Skeletal muscle cell (primary cell): ENCODE measurements around the gene BCDIN3D.
"Not testable (repeated sequence)": the region's sequence is repeated elsewhere in the genome, so short reads cannot be mapped to it uniquely, and the experiment has no call there.

Experiments used
- DNase-seq: peaks from one replicate; pipeline ENCODE4 v3.0.0-alpha.2; 2010; ENCODE audit warnings: low read depth
- H3K4me3 ChIP-seq: 2 replicates; pipeline ENCODE4 v1.5.1; 2011; ENCODE audit warnings: low read depth, mild to moderate bottlenecking, control low read depth, low read length, moderate library complexity

The BCDIN3D gene

DNA sequence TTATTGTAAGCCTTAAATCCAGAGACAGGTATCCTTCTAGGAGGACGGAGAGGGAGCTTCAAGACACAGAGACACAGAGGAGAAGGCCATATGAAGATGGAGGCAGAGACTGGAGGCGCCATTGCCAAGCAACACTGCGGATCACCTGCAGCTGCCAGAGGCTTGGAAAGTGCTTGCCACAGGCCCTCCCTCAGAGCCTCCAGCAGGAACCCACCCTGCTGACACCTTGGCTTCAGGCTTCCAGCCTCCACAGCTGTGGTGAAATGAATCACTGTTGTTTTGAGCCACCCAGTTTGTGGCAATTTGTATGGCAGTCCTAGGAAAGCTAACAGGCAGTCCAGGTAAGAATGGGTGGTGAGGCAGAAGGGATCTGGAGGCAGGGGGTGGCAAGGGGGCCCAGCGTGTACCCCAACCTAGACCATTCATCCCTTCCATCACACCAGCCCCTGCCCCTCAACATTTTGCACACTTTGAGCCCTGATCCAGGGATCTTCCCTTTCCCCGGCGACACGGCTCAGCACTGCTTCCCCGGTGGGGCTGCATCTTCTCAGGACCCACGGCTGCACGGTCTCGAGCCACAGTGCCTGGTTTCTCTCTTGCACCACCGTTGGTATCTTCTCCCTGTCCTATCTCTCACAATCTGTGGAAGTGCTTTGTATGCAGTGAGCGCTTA lies 22.3 kb upstream of the BCDIN3D start:
- H3K4me3 ChIP-seq: no peak overlapping the region
- DNase-seq: no peak

DNA sequence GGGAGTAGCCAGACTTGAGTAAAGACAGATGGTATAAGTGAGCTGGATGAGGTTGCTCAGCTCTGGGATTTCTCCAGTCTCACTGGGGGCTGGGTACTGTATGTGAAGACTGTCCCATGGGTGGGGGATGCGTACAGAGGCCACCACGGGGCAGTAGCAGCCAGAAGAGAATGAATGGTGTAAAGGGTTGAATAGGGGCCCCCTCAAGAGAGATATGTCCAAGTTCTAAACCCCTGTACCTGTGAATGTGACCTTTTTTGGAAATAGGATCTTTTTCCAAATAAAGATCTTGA lies 21.8 kb upstream of the BCDIN3D start:
- H3K4me3 ChIP-seq: no peak overlapping the region
- no peak for DNase-seq

DNA sequence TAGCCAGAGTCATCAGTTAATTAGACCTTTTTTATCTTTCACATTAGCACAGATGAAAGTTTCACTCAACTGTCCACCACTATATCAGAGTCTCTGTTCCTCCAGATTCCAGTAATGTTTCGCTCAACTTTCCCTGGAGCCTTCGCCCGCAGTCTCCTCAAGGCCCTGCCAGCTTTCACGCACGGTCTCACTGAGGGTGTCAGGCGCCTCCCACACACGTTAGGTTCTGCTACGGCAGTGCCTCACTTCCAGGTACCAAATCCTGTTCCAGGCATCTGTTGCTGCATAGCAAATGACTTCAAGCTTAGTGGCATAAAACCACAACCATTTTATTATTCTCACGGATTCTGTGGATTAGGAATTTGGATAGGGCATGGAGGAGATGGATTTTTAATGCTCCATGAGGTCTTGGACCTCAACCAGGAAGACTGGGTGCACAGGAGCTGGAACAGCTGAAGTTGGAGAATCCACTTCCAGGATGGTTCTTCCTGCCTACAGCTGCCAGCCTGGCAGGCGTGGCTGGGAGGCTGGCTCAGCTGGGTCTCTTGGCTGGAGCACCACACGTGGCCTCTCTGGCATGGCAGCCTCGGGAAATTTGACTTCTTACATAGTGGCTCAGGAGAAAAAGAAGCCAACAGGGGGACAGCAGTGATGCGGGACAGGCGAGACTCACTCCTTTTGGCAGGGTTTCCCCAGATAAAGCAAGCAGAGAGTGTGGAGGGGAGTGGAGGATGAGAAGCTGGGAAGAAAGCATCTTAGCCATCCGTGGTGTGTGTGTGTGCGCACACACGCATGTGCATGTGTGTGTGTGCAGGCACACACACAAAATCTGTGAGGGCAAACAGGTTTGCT lies 21.3 kb upstream of the BCDIN3D start:
- no peak overlapping the region for H3K4me3 ChIP-seq
- no peak for DNase-seq

DNA sequence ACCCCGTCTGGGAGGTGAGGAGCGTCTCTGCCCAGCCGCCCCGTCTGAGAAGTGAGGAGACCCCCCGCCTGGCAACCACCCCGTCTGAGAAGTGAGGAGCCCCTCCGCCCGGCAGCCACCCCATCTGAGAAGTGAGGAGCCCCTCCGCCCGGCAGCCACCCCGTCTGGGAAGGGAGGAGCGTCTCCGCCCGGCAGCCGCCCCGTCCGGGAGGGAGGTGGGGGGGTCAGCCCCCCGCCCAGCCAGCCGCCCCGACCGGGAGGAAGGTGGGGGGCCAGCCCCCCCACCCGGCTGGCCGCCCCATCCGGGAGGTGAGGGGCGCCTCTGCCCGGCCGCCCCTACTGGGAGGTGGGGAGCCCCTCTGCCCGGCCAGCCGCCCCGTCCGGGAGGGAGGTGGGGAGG lies 18.0 kb upstream of the BCDIN3D start:
- not testable (repeated sequence) for H3K4me3 ChIP-seq, DNase-seq

DNA sequence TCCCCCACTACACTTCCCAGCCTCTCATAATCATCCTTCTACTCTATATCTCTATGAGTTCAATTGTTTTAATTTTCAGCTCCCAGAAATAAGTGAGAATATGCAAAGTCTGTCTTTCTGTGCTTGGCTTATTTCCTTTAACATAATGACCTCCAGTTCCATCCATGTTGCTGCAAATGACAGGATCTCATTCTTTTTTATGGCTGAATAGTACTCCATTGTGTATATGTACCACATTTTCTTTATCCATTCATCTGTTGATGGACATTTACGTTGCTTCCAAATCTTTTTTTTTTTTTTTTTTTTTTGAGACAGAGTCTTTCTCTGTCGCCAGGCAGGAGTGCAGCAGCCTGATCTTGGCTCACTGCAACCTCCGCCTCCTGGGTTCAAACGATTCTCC lies 13.0 kb upstream of the BCDIN3D start:
- H3K4me3 ChIP-seq, DNase-seq: not testable (repeated sequence)

DNA sequence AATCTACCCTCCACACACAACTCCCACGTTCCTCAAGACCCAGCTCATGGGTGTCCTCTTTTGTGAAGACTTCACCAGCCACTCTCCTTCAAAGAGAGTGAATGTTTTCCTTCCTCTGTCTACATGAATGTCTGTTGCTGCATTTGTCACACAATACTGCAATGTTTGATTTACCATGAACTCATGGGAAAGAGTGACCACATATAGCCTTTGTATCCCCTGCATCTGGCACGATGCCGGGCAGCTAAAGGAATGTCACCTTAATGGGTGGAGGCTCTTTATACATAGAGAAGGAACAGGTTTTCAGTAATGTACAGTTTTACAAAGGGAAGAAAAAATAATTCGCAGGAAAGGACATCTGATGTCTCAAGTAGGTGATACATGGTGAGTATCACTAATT lies 12.1 kb upstream of the BCDIN3D start:
- H3K4me3 ChIP-seq: no peak overlapping the region
- no peak for DNase-seq

DNA sequence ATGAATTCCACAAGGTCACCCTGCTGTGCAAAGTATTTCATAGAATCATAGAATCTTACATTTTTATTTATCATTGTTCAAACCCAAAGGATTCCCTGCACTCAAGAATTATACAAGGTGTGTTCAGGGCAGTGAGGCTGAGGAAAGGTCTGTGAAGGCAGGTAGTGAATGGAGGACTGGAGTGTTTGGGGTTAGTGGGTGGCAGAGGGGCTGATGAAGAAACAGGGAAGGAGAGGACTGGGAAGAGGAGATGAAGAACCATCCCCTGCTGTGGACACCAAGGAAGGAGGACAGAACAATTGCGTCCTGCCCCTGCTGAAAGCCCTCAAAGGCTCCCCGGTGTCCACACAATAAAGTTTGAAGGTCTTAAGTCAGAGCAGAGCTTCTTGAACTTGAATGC lies 10.8 kb upstream of the BCDIN3D start:
- no peak for DNase-seq
- H3K4me3 ChIP-seq: no peak overlapping the region

DNA sequence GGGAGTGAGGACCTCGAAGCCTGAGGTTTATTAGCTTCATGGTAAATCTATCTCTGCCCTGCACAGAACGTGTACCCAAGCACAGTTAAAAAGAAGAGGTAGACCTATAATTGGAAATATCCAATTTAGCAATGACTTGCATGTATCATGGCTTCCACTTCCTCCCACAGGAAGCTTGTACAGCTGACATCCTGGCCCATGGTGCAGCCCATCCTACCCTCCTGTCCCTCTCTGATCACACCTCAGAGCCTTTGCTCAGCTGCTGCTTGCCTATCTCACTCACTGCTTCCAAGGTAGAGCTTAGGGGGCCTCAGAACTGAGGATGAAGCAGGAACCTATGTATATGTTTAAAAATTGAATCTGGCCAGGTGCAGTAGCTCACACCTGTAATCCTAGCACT lies 4.3 kb upstream of the BCDIN3D start:
- H3K4me3 ChIP-seq: no peak overlapping the region
- DNase-seq: no peak

DNA sequence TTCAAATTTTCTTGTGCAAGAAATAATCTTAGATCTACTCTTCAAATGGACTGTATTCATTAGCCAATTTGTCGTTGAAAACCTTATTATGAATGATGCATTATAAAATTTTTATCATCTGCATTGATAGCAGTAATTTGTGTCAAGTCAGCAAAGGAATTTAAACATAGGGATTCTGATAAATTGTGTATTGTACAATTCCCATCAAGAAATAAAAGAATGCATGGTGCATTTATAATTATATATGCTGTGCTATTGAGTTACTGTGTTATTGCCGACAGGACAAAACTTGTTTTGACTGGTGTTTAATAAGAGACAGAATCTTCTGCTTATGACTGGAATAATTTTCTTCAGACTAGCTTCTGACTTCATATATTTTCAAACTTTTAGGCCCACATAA lies 3.1 kb upstream of the BCDIN3D start:
- H3K4me3 ChIP-seq: no peak overlapping the region
- DNase-seq: no peak

DNA sequence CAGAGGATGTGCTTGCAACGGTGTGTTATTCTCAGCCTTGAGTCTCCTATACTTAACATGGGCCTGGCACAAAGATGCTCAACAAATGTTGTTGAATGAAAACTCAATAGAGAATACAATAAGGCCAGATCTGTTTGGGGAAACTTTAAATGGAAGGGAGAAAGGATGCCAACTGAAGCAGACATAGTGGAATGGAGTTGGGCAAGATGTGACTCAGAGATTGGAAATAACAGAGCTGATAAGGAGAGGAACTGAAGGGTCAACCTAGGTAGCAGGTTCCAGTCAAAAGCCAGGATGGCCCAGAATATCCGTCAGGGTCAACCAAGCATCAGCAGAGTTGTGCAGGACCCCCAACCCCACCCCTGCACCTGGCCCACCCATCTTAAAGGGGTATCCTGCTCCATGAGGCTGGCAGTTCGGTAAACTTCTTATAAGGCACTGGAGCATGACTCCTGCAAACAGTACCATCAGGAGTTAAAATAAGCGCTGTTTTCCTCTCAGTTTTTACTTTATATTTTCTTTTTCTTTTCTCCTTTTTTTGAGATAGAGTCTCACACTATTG lies 1.1 kb upstream of the BCDIN3D start:
- no peak overlapping the region for H3K4me3 ChIP-seq
- DNase-seq: no peak

DNA sequence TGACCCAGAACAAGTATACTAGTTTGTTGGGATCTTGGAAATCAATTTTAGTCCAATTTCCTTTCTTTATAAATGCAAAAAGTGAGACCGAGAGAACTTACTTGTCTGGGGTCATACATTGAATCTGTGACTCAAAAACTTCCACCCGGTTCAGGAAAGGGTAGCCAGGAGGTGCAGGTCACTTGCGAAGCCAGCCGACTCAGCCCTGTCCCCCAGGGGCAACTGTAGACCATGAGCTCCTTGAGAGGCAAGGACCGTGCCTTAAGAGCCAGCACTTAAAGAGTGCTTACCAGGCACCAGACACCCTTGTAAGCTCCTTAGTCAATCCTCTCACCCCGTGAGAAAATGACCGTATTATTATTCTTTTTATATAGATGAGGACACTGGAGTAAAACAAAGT lies 505 bp upstream of the BCDIN3D start:
- DNase-seq: no peak
- H3K4me3 ChIP-seq: peak overlapping the region; percentile 70

DNA sequence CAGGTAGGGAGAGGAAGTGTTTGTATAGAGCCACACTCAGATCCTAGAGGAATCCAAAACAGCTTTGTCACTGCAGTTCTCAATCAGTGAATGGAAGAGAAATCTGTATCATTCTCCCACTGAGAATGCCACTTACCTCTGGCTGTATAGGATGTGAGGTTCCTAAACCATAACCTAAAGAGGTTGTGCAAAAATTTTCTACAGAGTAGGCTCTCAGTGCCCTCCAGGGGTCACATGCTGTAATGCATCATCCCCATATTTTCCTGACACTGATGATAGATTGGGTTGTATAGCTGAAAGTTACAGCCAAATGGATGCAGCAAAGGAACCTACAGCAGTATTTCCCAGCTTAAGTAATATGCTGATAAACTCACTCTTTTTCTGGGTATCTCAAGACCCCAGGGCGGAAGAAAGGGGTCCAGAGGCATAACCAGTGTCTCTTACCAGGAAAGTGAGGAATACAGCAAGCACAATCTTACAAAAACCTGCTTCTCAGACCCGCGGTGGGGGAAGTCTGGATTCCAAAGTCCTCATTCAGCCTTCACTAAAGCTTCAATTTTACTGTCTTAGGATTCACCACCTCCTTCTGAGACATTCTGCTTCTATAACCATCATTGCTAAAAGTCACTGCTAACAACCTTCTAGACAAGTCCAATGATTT lies 3.8 kb downstream of the BCDIN3D start:
- no peak for DNase-seq
- H3K4me3 ChIP-seq: no peak overlapping the region

DNA sequence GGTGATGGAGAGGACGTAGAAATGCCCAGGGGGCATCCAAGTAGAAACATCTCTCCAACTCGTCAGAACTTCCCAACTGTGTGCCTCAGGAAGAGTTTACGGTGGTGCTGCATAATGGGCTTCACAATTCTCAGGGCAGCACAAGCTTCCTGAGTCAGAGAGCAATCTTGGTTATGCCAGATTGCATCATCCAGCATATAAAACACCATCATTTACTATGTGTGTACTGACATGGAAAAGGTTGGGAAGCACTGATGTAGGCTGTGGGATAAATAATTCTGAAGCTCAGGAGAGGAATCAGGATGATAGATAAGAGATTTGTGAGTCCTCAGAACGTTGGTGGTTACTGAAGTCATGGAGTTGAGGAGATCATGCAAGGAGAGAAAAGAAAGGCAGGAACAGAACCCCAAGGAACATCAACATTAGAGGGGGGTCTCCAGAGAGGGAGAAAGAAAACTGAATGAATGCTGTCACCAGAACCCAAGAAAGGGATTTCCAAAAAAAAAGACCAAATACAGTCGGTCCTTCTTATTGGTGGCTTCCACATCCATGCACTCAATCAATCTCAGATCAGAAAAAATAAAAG lies 10.0 kb downstream of the BCDIN3D start:
- DNase-seq: no peak
- H3K4me3 ChIP-seq: no peak overlapping the region

DNA sequence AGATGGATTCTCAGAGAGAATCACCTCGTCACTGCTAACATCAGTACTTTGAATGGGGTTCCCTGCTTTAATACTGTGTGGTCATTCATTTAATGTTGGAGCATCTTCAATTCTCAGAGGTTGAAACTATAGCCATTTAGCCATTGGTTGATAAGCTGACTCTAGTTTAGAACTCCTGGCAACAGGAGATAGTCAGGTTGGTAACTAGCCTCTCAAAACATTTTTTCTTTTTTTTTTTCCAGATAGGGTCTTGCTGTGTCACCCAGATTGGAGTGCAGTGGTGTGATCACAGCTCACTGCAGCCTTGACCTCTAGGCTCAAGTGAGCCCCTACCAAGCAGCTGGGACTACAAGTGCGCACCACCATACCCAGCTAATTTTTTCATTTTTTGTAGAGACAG lies 11.2 kb downstream of the BCDIN3D start:
- DNase-seq: no peak
- no peak overlapping the region for H3K4me3 ChIP-seq

DNA sequence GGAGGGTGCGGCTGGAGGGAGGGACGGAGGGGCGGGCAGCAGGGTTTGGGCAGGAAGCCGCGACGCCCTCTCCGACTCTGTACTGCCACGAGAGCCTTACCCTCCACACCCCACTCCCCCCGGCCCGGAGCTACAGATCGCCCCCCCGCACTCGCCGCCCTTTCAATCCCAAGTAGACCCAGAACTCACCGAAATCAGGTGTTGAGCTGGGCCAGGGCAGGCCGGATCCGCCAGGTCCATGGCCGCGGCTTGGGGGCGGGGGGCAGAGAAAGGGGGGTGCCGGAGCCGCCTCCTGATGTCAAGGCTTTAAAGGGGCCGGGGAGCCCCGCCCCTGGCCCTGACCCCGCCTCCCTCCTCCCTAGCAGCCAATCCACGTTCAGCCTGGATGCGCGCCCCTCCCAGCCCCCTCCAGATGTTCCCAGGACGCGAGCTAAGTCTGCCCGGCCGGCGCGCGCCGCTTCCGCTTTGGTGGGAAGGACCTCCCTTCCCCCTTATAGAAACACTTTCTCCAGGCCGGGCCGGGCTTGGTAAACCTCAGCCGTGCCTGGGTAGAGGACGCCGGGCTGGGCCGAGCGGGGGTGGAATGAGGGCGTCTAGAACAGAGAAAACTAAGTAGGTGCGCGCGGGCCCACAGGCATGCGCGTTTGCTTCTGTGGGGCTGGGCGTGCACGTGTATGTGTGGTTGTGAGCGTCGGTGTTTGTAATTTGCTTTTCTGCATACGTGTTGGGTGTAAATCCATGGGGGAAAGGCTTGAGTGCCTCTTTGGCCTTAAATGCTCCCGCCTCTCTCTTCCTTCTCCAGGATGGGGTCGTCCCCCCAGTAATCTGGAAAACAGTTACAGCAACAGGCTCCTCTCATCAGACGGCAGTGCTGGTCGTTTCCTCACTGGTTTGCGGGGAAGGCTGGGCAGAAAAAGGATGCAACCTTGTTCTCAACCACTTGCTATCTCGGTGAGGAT lies 14.5 kb downstream of the BCDIN3D start, which contains the start of gene NCKAP5L:
TSS of gene NCKAP5L (minus strand) at position 281 of the 959 bp plus-strand sequence. CDS start 24,369 bp downstream, outside the sequence.
- DNase-seq: peak; percentile 91
- peak within 1 kb of the TSS; percentile 86 for H3K4me3 ChIP-seq

DNA sequence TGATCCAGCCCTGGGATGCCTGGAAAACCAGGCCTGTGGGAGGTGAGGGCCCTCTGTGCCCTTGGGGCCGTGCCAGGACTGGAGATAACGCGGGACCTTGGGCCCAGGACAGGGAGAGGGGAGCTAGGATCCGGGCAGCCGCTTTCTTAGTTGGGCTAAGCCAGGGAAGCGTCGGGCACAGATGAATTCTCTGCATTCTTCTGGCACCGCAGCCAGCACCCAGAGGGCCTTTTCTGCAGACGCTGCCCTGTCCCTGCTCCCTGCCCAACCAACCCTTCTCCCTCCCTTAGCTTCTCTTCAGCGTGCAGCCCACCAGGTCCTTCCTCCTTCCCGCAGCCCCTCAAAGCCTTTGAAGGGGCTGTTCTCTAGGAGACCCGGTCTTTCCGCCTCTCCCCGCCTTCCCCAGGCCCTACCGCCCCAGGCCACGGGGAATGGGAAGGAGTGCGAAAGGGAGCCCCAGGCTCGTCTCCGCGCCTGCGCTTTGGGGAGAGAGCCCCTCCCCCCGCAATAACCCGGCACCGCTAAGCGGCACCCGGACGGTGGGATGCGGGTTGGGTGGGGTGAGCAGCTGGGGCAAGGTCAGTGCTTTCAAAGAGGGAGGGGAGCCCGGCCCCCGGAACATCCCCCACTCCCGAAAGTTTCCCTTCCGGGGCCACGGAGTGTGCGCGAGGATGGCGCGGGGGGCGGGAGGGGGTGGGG lies 15.4 kb downstream of the BCDIN3D start:
- H3K4me3 ChIP-seq: peak overlapping the region; percentile 86
- DNase-seq: no peak

DNA sequence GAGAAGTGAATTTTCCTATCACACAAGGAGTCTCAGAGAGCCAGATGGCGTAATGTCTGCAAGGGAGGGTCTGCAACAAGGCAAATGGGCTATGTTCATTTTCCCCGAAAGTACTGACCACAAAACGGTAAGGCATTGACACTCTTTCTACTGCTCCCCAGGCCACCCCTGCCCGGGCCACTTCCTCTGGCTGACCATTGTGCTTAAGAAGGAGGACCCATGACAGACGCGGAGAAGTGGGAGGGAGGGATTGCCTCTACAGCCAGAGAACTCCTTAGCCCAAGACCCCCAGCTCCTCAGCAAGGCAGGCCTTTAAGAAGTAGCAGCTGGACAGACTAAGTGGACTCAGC lies 15.9 kb downstream of the BCDIN3D start:
- peak overlapping the region; percentile 86 for H3K4me3 ChIP-seq
- DNase-seq: no peak

DNA sequence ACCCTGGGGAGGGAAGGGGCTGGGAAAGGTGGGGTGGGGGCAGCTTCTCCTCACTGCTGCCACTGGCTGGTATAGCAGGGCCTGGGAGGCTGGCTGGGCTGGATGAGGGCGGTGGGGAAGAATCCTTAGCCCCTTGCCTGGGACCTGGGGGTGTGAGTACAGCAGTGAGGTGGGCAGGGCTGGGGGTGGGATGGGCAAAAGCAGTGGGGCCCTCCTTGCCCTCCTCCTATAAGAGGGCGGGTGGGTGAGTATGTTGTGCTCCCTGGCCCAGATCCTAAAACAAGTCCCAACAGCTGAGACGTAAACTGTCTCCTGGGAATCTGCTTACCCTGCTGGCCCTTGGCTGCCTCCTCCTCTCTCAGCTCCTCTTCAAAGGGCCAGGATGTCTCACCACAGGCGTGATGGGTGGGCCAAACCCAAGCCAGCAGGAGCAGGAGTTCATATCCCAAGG lies 16.9 kb downstream of the BCDIN3D start:
- peak; percentile 67 for DNase-seq
- peak overlapping the region; percentile 86 for H3K4me3 ChIP-seq
